Measurements from ENCODE around the gene ANTKMT.
"Not testable (repeated sequence)": the region's sequence is repeated elsewhere in the genome, so short reads cannot be mapped to it uniquely, and the experiment has no call there.

Gene ANTKMT

DNA sequence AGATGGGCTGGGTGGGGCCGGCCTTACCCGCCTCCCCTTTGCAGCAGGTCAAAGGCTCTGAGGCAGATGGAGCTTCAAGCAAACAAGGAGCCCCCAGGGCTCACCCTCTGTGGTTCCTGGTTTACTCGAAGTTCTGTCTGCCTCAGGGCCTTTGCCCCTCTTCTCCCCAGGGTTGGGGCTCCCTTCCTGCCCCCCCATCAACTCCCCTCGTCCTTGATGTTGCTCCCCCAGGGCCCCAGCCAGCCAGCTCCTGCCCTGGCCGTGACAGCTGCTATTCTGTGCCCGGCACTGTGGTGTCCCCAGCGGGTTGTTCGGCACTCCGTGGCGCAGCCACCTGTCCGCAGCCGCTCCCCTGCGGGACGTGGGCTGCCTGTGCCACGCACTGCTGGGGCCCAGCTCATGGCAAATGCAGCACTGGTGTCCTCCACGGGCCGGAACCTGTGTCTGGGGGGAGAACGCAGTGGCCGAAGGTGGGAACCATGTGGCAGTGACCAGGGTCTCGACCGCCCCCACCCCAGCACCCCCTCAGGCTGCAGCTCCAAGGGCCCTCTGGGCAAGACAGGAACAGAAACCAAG, 10.4 kb upstream of the ANTKMT start:
- no peak for DNase-seq
- in situ Hi-C loops (cut with HindIII; ENCODE audit: low pct_ligation_motif_present, low pct_unique_long_range_greater_than_20kb, low sequenced_read_pairs): no loop called here

- no peak for DNase-seq
- in situ Hi-C loops (cut with HindIII; ENCODE audit: low pct_ligation_motif_present, low pct_unique_long_range_greater_than_20kb, low sequenced_read_pairs): no loop called here
These were observed 9.9 kb upstream of the ANTKMT start for GRCh38 chr16:711084-711483.

DNA sequence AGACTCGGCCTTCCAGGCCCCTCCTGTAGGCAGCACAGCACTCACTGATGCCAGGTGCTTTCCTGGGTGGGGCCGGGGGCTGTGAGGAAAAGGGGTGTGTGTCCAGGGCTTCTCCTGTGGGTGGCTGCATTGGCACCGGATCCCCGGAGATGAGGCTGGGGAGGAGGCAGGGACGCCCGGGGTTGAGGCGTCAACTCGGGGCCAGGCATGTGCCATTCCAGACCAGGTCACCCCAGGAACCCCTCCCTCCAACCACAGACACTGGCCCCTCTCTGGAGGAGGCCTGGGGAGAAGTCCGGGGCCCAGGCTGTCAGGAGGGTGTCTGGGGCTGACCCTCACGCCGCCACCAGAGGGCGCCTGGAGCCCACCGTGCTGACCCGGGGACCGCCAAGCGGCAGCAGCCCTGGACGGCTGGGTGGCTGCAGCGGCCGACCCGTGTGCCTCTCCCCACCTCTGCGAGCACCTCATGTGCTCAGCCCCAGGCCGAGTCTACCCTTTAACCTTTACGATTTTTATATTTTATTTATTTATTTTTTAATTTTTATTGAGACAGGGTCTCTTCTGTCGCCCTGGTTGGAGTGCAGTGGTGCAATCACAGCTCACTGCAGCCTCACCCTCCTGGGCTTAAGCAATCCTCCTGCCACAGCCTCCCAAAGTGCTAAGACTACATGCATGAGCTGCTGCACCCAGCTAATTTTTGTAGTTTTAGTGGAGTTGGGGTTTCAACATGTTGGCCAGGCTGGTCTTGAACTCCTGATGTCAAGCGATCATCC, 9.2 kb upstream of the ANTKMT start:
- in situ Hi-C loops (cut with HindIII; ENCODE audit: low pct_ligation_motif_present, low pct_unique_long_range_greater_than_20kb, low sequenced_read_pairs): no loop called here
- DNase-seq: peak; percentile 78

- DNase-seq: peak; percentile 99
- in situ Hi-C loops (cut with HindIII; ENCODE audit: low pct_ligation_motif_present, low pct_unique_long_range_greater_than_20kb, low sequenced_read_pairs): not testable (repeated sequence)
These were observed 8.2 kb upstream of the ANTKMT start for GRCh38 chr16:712740-713250.

- peak; percentile 69 for DNase-seq
- in situ Hi-C loops (cut with HindIII; ENCODE audit: low pct_ligation_motif_present, low pct_unique_long_range_greater_than_20kb, low sequenced_read_pairs): no loop called here
These were observed 6.9 kb upstream of the ANTKMT start for GRCh38 chr16:714079-714478.

- DNase-seq: peak; percentile 96
- in situ Hi-C loops (cut with HindIII; ENCODE audit: low pct_ligation_motif_present, low pct_unique_long_range_greater_than_20kb, low sequenced_read_pairs): no loop called here
These were observed 6.1 kb upstream of the ANTKMT start, which contains the start of gene METRN for GRCh38 chr16:714558-715476. TSS of gene METRN (plus strand) at chr16:715118. CDS start at chr16:715290, 172 bp downstream.

DNA sequence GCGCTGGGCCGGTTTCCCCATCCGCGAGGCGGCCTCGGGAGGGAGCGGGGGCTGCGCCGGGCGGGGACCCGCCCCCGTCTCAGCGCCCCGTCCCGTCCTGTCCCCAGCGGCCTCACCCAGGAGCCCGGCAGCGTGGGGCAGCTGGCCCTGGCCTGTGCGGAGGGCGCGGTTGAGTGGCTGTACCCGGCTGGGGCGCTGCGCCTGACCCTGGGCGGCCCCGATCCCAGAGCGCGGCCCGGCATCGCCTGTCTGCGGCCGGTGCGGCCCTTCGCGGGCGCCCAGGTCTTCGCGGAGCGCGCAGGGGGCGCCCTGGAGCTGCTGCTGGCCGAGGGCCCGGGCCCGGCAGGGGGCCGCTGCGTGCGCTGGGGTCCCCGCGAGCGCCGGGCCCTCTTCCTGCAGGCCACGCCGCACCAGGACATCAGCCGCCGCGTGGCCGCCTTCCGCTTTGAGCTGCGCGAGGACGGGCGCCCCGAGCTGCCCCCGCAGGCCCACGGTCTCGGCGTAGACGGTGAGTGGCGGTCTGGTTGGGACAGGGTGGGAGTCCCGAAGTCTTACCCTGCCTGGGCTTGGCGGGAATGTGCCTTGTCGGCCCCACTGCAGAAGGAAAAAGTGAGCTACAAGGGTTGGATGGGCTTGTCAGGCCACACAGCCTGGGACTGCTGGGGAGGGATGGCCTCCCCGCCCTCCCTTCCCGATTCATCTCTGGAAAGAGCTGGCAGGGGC, 5.3 kb upstream of the ANTKMT start:
- DNase-seq: peak; percentile 68
- in situ Hi-C loops (cut with HindIII; ENCODE audit: low pct_ligation_motif_present, low pct_unique_long_range_greater_than_20kb, low sequenced_read_pairs): no loop called here

DNA sequence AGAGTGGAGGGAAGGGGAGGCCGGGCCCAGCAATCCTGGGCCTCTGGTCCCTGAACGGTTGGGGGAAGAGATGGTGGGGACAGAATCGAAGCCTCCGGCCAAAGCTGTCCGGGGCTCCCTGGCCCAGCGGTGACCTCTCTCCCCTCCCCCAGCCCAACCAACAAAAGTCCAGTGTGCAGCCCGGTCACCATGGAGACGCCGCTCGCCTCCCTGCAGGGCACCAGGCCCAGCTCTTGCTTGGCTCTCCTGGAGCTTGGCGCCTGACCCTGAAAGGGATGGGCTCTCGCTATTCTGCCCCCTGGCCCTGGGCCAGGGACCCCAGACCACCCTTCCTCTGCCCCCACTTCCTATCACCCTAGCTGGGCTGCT, 4.8 kb upstream of the ANTKMT start:
- DNase-seq: peak; percentile 72
- in situ Hi-C loops (cut with HindIII; ENCODE audit: low pct_ligation_motif_present, low pct_unique_long_range_greater_than_20kb, low sequenced_read_pairs): no loop called here

- in situ Hi-C loops (cut with HindIII; ENCODE audit: low pct_ligation_motif_present, low pct_unique_long_range_greater_than_20kb, low sequenced_read_pairs): no loop called here
These were observed 4.1 kb upstream of the ANTKMT start for GRCh38 chr16:716768-717325.

GRCh38 chr16:717450-718245, 3.3 kb upstream of the ANTKMT start:
- DNase-seq: no peak
- in situ Hi-C loops (cut with HindIII; ENCODE audit: low pct_ligation_motif_present, low pct_unique_long_range_greater_than_20kb, low sequenced_read_pairs): no loop called here

More at GRCh38 chr16:716768-717325, 4.1 kb upstream of the ANTKMT start:
- DNase-seq: no peak

GRCh38 chr16:718389-718788, 2.6 kb upstream of the ANTKMT start:
- in situ Hi-C loops (cut with HindIII; ENCODE audit: low pct_ligation_motif_present, low pct_unique_long_range_greater_than_20kb, low sequenced_read_pairs): no loop called here
- no peak for DNase-seq

GRCh38 chr16:718922-719321, 2.0 kb upstream of the ANTKMT start:
- DNase-seq: no peak
- in situ Hi-C loops (cut with HindIII; ENCODE audit: low pct_ligation_motif_present, low pct_unique_long_range_greater_than_20kb, low sequenced_read_pairs): no loop called here

DNA sequence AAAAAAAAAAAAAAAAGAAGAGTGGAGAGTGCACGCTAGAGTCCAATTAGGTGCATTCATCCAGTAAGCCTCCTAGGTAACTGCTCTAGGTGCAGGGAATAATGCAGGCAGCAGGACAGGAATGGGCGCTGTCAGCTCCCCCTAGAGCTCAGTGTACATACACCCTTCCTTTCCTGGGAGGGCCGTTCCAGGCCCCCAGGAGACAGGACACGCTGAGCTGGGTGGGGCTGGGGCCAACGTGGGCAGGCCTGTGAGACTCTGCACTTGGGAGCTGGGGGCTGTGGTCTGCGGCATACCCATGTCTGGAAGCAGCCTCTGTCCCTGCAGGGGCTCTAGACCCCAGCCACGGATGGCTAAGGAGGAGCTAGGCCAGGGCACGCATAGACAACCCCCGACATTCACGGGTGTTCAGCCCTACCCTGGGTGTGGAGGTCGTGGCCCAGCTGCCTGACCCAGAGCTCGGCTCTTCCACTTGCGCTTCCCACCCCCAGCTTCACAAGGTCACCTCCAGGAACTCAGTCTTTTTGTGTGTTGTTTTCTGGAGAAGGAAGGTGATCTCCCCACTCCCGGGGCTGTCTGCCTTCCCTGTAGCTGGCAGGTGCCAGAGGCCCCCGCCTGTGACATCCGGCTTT, 1.0 kb upstream of the ANTKMT start:
- peak; percentile 72 for DNase-seq
- in situ Hi-C loops (cut with HindIII; ENCODE audit: low pct_ligation_motif_present, low pct_unique_long_range_greater_than_20kb, low sequenced_read_pairs): no loop called here

- in situ Hi-C loops (cut with HindIII; ENCODE audit: low pct_ligation_motif_present, low pct_unique_long_range_greater_than_20kb, low sequenced_read_pairs): no loop called here
- peak; percentile 93 for DNase-seq
These were observed 428 bp upstream of the ANTKMT start for GRCh38 chr16:720447-720989.

- in situ Hi-C loops (cut with HindIII; ENCODE audit: low pct_ligation_motif_present, low pct_unique_long_range_greater_than_20kb, low sequenced_read_pairs): no loop called here
- no peak for DNase-seq
These were observed 1.0 kb downstream of the ANTKMT start for GRCh38 chr16:721765-722540.
